HuH-7 (cell line): ENCODE results near the gene ABLIM3.

Experiments
- DNase-seq: peaks from one replicate; pipeline ENCODE4 v3.0.0; 2011; ENCODE audit warnings: low spot score

ABLIM3 gene

DNA sequence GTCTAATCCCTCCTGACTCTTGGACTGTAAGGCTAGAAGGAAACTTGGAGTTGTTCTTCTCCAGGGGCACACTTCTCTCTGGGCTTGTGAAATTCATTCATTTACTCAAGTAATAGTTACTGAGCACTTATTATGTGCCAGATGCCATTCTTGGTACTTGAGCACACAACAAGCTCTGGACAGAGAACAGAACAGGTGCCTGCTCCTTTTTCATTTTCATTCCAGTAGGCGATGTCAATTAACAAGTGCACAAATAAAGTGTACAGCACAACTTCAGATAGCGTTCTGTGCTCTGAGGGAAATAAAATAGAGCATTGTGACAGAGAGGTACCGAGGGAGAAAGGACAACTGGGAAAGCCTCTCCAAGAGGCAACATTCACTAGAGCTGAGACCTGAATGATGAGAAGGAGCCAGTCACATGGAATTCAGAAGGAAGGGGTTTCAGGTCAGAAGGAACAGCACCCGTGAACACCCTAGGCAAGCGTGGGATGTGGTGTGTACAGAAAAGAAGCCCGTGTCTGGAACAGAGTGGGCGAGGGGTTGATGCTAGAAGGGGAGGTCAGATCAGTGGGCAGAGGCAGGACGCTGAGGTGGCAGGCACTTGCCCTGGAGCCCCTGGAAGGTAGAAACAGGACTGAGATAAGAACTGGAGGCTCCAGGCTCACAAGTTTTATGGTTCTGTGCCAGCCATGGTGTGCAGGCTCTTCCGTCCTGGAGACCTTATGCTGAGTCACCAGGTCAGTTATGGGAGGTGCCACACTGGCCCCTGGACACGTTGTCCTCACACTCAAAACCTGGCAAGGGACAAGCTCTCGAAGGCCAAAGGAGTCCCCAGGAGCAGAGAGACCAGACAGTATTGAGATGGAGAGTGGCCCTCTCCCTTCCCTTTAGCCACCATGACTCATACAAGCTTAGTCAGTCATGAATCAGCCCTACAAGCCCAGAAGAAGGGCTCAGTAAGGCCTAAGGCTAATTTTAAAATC is 7.2 kb upstream of the ABLIM3 start:
- DNase-seq: no peak

GRCh38 chr5:149134778-149135500 is 6.4 kb upstream of the ABLIM3 start:
- no peak for DNase-seq

GRCh38 chr5:149135536-149136201 is 5.6 kb upstream of the ABLIM3 start:
- DNase-seq: no peak

DNA sequence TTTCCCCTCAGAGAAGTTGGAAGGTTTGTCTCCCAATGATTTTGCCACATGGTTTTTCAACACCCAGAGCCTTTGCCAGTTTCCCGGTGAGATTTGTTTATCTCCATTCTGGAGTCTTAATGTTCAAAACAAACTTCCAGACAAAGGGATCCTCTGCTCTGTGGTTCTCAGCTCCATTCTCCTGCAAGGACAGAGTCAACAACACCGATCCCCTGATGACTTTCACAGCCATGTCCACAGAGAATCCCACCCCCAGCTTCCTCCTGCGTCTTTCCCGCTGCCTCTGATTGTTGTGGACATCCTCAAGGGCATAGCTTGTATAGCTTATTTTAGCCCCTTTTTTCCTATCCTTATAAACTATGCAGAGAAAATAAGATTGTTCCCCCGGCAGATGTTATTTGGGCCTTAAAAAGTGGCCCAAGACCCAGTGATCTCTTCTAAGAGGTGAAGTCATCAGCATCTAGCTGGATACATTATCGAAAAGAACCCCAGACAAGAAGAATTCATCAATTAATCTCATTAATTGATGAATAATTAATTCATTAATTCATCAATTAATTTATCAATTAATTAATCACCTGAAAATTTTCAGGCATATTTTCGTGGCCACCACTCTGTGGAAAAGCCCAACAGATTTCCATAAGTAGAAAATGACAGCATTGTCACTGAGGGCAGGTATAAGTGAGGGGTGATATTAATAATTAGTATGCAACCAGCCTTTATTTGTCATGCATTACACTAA is 2.9 kb upstream of the ABLIM3 start:
- no peak for DNase-seq

- DNase-seq: no peak
Observed at GRCh38 chr5:149140197-149141002, 893 bp upstream of the ABLIM3 start.

- DNase-seq: no peak
Observed at GRCh38 chr5:149141957-149142851, 911 bp downstream of the ABLIM3 start.

DNA sequence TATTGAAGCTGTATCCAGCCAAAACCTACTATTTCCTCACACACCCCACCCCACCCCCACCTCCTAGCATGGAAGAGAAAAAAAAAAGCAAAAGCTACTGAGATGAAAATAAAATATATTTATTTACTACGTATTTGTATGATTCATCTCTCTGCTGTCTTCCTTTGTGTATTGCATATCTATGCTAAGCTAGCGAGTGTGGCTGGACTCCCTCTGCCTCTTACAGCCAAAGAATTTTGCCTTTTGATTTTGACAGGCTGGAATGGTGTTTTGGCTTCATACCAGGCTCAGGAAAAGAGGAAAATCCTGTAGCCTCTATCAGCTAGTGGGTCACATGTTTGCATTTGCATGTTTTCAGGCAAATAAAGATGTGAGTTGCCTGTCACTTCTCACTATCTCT is 2.2 kb downstream of the ABLIM3 start:
- DNase-seq: no peak

DNA sequence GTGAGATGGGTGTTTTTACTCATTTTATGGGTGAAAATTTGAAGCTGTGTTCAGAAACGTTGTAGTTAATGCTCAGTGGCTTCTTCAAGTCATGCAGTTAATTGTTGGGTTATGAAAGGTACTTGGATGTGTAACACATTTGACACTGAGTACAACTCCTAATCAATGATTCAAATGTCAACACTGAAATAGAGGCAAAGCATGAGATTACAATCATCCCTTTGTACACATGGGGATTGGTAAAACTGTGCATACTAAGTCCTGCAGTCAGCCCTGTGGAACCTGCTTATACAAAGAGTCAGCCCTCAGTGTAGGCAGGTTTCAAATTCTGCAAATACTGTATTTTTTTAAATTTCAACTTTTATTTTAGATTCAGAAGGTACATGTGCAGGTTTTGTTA is 3.3 kb downstream of the ABLIM3 start:
- peak; percentile 45 for DNase-seq

DNA sequence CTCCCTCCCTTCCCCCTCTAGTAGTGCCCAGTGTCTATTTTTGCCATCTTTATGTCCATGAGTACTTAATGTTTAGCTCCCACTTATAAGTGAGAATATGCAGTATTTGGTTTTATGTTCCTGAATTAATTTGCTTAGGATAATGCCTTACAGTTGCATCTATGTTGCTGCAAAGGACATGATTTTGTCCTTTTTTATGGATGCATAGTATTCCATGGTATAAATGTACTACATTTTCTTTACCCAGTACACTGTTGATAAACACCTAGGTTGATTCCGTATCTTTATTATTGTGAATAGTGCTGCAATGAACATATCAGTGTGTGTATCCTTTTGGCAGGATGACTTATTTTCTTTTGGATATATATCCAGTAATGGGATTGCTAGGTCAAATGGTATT is 3.8 kb downstream of the ABLIM3 start:
- no peak for DNase-seq

- no peak for DNase-seq
Observed at GRCh38 chr5:149147676-149148075, 6.4 kb downstream of the ABLIM3 start.

DNA sequence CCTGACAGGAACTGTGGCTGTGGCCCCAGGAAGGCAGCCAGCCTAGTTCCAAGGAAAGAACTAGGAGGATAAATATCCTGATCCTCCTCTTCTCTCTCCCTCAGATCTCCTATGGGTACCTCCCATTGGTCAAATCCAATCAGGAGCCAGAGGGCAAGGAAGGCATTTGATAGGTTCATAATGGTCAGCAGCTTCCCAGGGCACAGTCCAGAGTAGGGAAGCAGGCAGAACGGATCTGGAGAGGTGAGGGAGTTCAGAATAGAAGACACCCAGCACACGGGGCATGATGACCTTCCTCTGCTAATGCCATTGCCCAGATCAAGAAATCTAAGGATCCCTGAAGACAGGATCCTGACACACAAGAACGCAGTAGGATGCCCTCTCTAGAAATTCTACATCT is 8.6 kb downstream of the ABLIM3 start:
- peak; percentile 49 for DNase-seq

DNA sequence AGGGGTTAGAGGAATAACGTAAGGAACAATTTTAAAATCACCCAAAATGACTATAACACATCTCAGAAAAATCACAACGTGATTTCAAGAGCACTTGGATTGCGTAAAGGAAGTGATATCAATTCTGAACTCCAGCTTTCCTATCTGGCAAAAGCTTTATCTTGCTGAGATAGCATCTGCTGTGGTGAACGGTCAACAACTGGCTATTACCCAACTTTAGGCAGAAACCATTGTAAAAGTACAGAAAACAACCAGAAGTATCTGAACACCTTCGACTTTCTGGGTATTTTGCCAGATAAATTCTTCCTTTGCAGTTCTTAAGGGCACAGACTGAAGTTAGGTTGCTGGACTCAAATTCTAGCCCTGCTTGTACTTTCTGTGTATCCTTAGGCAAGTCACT is 9.2 kb downstream of the ABLIM3 start:
- DNase-seq: no peak

- DNase-seq: no peak
Observed at GRCh38 chr5:149151717-149152116, 10.4 kb downstream of the ABLIM3 start.

DNA sequence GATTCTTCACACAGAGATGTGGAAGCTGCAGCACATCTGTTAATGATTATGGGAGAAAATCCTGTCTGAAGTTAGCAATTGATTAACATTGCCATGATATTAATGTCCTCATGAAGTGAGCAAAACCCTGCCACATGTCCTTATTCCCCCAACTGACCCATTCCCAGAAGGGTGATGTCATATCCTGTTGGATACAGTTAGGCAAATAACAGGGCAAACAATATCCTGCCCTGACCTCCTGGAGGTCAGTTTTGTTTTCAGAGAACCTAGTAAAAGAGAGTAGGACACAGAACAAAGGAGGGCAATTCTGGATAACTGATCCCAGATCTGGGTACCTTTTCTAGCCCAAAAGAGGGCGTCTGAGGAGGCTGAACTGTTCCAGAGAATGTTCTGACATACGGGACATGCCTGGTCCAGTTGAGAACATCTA is 11.0 kb downstream of the ABLIM3 start:
- peak; percentile 31 for DNase-seq

GRCh38 chr5:149153193-149153750 is 12.0 kb downstream of the ABLIM3 start:
- DNase-seq: no peak

- DNase-seq: peak; percentile 26
Observed at GRCh38 chr5:149153751-149154610, 12.7 kb downstream of the ABLIM3 start.

DNA sequence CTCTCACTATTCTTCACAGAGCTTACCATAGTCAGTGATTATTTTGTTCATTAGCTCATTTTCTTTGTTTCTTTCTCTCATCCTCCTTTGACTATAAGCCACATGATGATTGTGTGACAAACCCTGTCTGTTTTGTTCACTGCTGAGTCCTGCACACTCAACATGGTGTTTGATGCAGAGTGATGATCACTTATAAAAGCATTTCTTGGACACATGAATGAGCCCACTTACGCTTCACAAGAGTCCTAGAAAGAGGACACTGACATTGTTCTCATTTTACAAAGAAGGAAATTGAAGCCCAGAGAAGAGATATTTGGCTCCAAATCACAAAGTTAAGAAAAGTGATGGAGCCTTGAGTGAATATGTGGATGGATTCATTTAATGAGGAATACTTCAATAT is 13.4 kb downstream of the ABLIM3 start:
- DNase-seq: no peak

DNA sequence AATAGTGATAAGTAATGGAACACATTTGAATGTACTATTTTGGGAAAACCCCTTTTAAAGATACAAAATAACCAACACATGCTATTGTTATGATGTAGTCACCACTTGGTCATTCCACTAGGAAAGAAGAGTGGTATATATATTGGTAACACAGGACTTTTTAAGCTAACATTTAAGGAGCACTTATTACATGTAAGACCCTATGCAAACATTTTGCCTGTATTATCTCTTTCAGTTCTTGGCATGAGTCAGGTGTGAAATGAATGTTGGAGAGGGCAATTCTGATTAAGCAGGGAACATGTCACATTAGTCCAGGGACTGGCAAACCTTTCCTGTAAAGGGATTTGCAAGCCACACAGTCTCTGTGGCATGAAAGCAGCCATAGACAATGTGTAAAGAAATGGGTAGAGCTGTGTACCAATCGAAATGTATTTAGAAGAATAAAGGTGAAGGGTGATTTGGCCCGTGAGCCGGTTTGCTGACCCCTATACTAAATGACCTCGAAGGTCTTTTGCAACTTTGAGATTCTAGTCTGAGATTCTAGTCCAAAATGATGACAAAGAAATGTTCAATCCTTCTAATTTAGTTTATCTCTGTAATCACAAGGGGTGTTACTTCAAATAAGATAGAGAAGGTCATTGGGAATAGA is 15.3 kb downstream of the ABLIM3 start:
- DNase-seq: no peak
